Activated naive CD8-positive, alpha-beta T cell treated with anti-CD3 and anti-CD28 coated beads, Interleukin-2, amount 50 U/mL, for 16 hours (primary cell): Measurements from ENCODE around the gene FRMD8.

Experiments used
- DNase-seq: peaks from one replicate; pipeline ENCODE4 v3.0.0-alpha.2; 2020; ENCODE audit warnings: low read depth, low spot score

Gene FRMD8

GRCh38 chr11:65454696-65455456, 68.4 kb downstream of the FRMD8 start:
- peak; percentile 50 for DNase-seq

GRCh38 chr11:65456418-65456817, 70.0 kb downstream of the FRMD8 start:
- DNase-seq = no peak

- no peak for DNase-seq
Measured at GRCh38 chr11:65459552-65459951, 73.1 kb downstream of the FRMD8 start.
